WTC11 (cell line): ENCODE results near the gene JSRP1. TPM values are rescaled to one million over a fixed set of nuclear protein-coding genes. Genes with fewer than 3 reads are reported as not detected.

Experiments
- AFF4 ChIP-seq: sonication (generic); formaldehyde crosslinking; IDR thresholded peaks from 2 replicates; pipeline ENCODE4 v1.8.1; 2023; ENCODE audit warnings: mild to moderate bottlenecking, missing genetic modification reagents, borderline replicate concordance
- ARID4B ChIP-seq: sonication (generic); formaldehyde crosslinking; IDR thresholded peaks from 2 replicates; pipeline ENCODE4 v1.8.0; 2023; ENCODE audit warnings: missing genetic modification reagents, mild to moderate bottlenecking, borderline replicate concordance
- ATF1 ChIP-seq: sonication (generic); formaldehyde crosslinking; IDR thresholded peaks from 2 replicates; pipeline ENCODE4 v1.8.1; 2023; ENCODE audit warnings: mild to moderate bottlenecking, moderate library complexity, missing genetic modification reagents
- CREM ChIP-seq: sonication (generic); formaldehyde crosslinking; IDR thresholded peaks from 2 replicates; pipeline ENCODE4 v1.8.1; 2022; ENCODE audit warnings: mild to moderate bottlenecking, missing genetic modification reagents, moderate library complexity
- ETV6 ChIP-seq: sonication (generic); formaldehyde crosslinking; IDR thresholded peaks from 2 replicates; pipeline ENCODE4 v1.8.1; 2022; ENCODE audit warnings: mild to moderate bottlenecking, missing genetic modification reagents
- MXD4 ChIP-seq: fragments of 250-450 bp; sonication (Bioruptor Pico); IDR thresholded peaks from 2 replicates; pipeline ENCODE4 v1.8.0; 2021; ENCODE audit warnings: mild to moderate bottlenecking, moderate library complexity, borderline replicate concordance
- MYBL2 ChIP-seq: sonication (generic); formaldehyde crosslinking; IDR thresholded peaks from 2 replicates; pipeline ENCODE4 v1.8.1; 2023; ENCODE audit warnings: mild to moderate bottlenecking, moderate library complexity, missing genetic modification reagents
- NR3C1 ChIP-seq: sonication (generic); formaldehyde crosslinking; conservative IDR thresholded peaks from 2 replicates; pipeline ENCODE4 v1.8.1; 2023; ENCODE audit warnings: low read depth, mild to moderate bottlenecking, missing genetic modification reagents
- PRDM15 ChIP-seq: sonication (generic); formaldehyde crosslinking; IDR thresholded peaks from 2 replicates; pipeline ENCODE4 v1.8.0; 2022; ENCODE audit warnings: missing genetic modification reagents
- PRRX2 ChIP-seq: fragments of 250-450 bp; sonication (Bioruptor Pico); IDR thresholded peaks from 2 replicates; pipeline ENCODE4 v1.8.0; 2021; ENCODE audit warnings: mild to moderate bottlenecking
- RELA ChIP-seq: sonication (generic); formaldehyde crosslinking; IDR thresholded peaks from 2 replicates; pipeline ENCODE4 v1.8.1; 2022; ENCODE audit warnings: missing genetic modification reagents, mild to moderate bottlenecking, borderline replicate concordance
- ZNF121 ChIP-seq: sonication (generic); formaldehyde crosslinking; IDR thresholded peaks from 2 replicates; pipeline ENCODE4 v1.8.0; 2023; ENCODE audit warnings: missing genetic modification reagents
- ZNF281 ChIP-seq: sonication (generic); formaldehyde crosslinking; IDR thresholded peaks from 2 replicates; pipeline ENCODE4 v1.8.0; 2023; ENCODE audit warnings: mild to moderate bottlenecking, missing genetic modification reagents
- ZNF396 ChIP-seq: fragments of 250-450 bp; sonication (Bioruptor Pico); IDR thresholded peaks from 2 replicates; pipeline ENCODE4 v1.8.0; 2021; ENCODE audit warnings: mild to moderate bottlenecking, moderate library complexity, borderline replicate concordance
- total RNA-seq: library from RNA; stranded (reverse); gene quantifications from 3 replicates; pipeline ENCODE4 v1.2.3, GENCODE V29; 2021

Gene JSRP1
- total RNA-seq, 1 experiment from 2014 or later, result 0.33 TPM

GRCh38 chr19:2286402-2287140 is 30.4 kb upstream of the JSRP1 start (continued):
- no peak for TF ChIP-seq ARID4B (CRISPR knock-in tag)
- TF ChIP-seq ZNF121 (CRISPR knock-in tag), result no peak
- TF ChIP-seq ETV6 (CRISPR knock-in tag), result no peak
- TF ChIP-seq MYBL2 (CRISPR knock-in tag), result no peak
- no peak for TF ChIP-seq ZNF396 (CRISPR knock-in tag)
- no peak for TF ChIP-seq PRDM15 (CRISPR knock-in tag)
- no peak for TF ChIP-seq ATF1 (CRISPR knock-in tag)
- TF ChIP-seq NR3C1, result no peak
- TF ChIP-seq MXD4, result no peak
- TF ChIP-seq CREM (CRISPR knock-in tag), result no peak
- no peak for TF ChIP-seq AFF4 (CRISPR knock-in tag)
- no peak for TF ChIP-seq PRRX2
- TF ChIP-seq ZNF281 (CRISPR knock-in tag), result no peak
- TF ChIP-seq RELA (CRISPR knock-in tag), result no peak
